ENCODE data around the gene GRIFIN.
A peak's percentile ranks its signal among the peaks of the same experiment; 100 is the strongest.

The GRIFIN gene

GRCh38 chr7:2497500-2498336 is 21.5 kb upstream of the GRIFIN start:
- DNase-seq = no peak

GRCh38 chr7:2497065-2497464 is 20.9 kb upstream of the GRIFIN start:
- no peak for DNase-seq

- no peak for DNase-seq
Observed at GRCh38 chr7:2496375-2496774, 20.2 kb upstream of the GRIFIN start.

DNA sequence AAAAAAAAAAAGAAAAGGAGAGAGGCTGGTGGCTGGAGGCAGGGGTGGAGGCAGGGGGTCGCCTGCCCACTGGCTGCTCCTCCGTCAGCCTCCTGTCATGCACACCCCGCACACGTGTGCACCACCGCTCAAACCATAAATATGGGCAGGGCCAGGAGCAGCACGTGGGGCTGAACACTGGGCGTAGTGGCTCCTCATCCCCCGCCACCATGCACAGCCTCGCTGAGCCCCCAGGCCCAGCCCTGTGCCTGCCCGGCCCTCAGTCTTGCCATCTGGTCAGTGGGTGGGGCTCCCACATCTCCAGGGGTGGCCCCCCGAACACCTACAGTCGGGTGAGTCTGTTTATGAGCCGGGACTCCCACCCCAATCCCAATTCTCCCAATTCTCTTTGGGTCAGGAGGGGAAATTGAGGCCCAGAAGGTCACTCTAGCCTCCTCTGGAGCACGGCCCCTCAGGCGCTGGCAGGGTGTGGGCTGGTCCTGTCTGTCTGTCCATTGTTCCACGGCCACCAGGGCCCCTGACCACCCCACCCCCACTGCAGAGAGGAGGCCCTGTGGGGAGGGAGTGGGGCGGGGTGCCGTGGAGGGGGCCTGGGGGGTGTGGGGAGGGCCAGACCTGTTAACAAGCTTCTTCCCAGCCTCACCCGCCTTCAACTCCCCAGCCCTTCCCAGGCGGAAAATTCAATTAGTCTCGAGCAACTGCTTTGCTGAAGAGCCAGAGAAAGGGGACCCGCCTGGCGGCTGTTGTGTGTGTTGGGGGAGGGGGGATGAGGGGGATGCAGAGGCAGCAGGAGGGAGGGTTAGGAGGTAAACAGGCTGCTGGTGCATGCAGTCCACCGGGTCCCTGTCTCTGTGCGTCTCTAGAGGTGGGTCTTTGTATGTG is 19.5 kb upstream of the GRIFIN start:
- DNase-seq = no peak

DNA sequence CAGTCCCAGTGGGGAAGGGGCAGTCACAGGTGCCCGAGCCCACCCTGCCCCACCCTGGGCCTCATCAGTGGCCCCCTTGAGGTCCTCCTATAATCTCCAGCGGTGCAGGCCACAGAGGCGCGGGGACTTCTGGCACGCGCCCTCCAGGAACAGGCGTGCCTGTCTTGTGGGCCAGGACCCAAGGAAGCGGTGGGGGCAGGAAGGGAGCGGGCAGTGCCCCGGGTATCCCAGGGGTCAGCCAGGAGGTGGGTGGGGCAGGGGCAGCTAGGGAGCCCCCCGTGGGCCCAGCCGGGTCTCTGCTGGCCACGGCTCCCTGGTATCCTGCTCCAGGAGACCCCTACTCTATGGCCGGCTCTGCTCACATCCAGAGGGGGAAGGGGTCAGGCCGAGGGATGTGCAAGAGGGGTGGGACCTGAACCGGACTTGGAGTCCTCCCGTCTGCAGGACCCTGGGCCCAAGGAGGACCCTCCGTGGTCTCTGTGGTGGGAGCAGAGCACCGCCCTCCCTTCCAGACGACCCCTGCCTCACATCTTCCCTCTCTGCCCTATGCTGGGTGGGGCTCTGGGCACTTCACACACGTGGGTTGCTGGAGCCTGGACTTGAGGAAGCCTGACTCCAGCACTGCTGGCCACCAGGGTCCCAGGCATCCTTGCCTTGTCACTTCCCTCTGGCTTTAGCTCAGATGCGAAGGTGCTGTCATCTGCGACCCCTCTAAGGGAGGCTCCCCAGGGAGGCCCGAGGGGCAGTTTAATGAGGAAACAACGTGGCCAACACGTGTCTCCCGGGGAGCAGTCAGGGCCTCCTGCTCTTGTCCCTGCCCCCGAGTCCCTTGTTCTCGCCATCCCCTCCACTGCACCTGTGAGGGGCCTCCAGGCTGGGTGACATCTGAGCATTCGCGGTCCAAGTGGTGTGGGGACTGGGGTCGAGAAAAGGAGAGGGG is 18.3 kb upstream of the GRIFIN start:
- no peak for DNase-seq

GRCh38 chr7:2493205-2494164 is 17.3 kb upstream of the GRIFIN start:
- DNase-seq = no peak

DNA sequence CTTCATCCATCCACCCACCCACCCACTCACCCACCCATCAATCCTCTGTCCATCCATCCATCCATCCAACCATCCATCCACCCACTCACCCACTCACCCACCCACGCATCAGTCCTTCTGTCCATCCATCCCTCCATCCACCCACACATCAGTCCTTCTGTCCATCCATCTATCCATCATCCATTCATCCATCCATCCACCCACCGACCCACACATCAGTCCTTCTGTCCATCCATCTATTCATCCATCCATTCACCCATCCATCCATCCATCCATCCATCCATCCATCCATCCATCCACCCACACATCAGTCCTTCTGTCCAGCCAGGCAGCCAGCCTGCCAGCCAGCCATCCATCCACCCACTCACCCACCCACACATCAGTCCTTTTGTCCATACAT is 15.8 kb upstream of the GRIFIN start:
- DNase-seq = no peak

DNA sequence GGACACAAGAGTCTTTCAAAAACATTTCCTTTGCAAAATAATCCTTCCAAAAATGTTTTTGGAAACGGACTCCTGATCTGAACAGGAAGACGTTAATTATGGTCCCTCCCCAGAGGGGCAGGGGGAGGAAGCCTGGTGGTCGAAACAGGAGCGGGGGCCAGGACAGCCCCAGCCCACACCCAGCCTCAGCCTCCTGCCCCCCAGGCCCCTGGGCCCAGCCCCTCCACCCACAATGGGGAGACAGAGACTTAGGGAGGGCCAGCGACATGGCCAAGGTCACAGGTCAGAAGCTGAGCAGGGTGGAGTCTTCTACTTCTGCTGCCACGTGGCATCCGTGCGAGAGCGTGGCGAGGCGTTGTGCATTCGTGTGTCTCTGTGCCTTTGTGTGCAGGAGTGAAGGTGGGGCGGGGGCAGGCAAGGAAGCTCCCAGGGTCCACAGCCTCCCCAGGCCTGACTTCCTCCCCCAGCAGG is 14.0 kb upstream of the GRIFIN start:
- no peak for DNase-seq

- no peak for DNase-seq
Observed at GRCh38 chr7:2488681-2489080, 12.5 kb upstream of the GRIFIN start.

DNA sequence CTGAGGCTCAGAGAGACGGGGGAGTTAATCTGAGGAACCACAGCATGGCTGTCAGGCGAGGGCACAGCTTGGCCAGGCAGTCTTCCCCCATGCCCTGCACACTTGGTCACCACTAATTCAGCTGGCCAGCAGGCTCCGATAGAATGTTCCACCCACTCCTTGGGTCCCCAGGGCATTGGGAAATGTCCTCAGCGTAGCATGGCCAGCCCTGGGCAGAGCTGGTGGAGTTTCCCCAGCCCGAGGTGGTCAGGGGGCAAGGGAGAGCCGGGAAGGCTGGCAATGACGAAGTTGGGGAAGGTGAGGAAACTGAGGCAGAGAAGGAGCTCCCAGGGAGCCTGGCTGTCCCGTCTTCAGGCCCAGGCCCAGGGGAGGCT is 12.1 kb upstream of the GRIFIN start:
- no peak for DNase-seq

DNA sequence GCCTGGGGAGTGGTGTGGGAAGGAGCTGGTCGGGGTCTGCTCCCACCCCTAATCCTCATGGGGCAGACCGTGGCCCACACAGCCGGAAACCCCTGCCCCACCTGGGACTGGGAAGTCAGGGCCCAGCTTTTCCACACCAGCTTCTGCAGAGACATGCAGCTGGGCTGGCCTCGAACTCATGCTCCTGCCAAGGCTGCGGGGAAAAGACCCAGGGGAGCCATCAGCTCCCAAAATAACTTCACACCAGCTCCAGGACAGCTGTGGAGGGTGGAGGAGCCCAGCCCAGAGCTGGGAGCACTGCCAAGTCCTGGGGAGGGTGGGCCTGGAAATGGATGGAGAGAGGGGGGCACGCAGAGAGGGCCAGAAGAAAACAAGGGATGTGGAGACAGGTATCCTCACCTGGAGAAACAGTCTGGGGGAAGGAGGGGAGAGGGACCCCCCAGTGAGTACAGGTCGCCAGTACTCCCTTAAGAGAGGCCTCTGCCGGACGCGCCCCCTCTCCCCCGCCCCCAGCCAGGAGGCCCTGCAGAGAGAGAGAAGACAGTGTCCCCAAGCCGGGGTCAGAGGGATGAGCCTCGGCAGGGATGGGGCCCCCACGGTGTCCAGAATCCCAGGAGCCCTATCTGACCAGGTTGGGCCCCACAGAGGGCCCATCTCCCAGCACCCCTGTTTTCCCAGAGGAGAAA is 11.5 kb upstream of the GRIFIN start:
- no peak for DNase-seq

DNA sequence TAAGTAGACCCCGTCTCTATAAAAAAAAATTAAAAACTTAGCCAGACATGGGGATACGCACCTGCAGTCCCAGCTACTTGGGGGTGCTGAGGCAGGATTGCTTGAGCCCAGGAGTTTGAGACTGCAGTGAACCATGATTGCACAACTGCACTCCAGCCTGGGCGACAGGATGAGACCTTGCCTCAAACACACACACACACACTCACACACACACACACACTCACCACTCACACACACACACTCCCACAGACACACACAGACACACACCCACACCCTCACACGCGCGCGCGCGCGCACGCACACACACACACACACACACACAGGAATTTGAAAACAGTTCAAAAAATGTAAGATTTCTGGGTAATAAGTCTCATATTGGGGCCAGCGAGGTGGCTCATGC is 8.7 kb upstream of the GRIFIN start:
- DNase-seq = peak; percentile 64

- DNase-seq = no peak
Observed at GRCh38 chr7:2483494-2483893, 7.3 kb upstream of the GRIFIN start.

GRCh38 chr7:2482725-2483451 is 6.7 kb upstream of the GRIFIN start:
- no peak for DNase-seq

DNA sequence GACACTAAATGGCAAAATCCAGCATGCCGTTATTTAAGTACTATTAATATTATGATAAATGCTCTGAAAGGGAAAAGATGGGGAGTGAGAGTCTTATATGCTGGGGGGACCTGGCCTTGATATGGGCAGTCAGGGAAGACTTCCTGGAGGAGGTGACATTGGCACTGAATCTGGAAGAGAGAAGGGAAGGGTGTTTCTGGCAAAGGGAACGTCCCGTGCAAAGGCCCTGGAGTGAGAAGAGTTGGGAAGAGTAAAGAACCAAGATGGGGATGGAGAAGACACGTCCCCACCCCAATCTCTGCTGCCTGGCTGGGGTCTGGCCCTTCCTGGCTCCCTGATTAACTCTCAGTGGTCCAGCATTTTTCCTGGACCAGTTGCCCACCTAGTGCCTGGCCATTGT is 5.0 kb upstream of the GRIFIN start:
- DNase-seq = no peak

DNA sequence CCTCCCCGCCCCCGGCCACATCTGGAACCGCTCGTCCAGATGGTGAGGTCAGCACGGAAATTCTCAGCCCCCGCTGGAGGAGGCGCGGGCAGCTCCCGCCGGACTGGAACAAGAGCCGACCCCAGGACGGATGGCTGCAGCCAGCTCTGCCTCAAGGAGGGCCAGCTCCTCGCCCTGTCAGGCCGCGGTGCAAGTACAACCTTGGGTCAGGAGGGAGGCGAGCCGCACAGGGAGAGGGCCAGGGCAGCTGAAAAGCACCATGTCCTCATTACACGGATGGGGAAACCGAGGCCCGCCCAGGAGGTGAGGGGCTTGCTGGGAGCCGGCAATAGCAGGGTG is 3.8 kb upstream of the GRIFIN start:
- DNase-seq = no peak

DNA sequence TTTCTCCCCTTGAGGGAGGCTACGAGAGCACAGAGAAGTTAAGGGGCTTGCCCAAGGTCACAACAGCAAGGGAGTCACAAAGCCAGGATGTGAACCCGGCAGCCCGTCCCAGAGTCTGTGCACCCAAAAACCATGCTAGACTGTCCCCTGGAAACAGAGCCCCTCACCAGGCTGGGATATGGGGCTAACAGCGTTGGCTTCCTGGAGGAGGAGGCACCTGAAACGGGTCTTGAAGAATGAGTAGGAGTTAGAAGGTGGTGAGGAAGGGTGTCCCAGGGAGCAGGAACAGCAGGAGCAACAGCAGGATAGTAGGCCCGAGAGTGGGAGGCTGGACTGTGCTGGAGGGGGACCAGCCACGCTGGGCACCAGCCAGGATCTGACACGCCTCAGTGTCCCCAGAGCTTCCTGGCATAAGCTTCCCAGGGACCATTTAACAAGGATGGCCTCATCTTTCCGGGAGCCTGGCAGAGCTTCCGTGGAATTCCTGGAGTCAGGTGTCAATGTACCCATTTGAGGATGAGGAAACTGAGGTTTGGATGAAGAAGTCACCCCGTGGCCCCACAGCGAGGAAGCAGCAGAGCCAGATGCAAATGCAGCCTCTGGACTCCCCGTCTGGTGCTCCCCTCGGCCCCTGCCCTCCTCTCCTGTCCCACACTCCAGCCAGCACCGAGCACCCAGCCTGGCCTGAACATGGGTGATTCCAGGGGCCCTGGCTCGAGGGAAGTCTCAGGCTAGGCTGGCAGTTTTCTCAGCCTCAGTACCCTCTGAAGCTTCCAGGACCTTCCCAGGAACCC is 3.3 kb upstream of the GRIFIN start:
- no peak for DNase-seq

- no peak for DNase-seq
Observed at GRCh38 chr7:2478800-2479199, 2.6 kb upstream of the GRIFIN start.

GRCh38 chr7:2478399-2478785 is 2.2 kb upstream of the GRIFIN start:
- peak; percentile 35 for DNase-seq
